OCI-LY3 (cell line): ENCODE results near the gene CYP8B1.

ENCODE experiments used
- H2AFZ ChIP-seq: fragments of 200-600, 300-600 bp; shearing (Covaris generic); 2 replicates; pipeline ENCODE4 v1.6.0; 2014; ENCODE audit warnings: antibody characterized with exemption, low read depth, low read length
- H3K27ac ChIP-seq: fragments of 200-600, 300-600 bp; sonication (generic); 2 replicates; pipeline ENCODE4 v1.5.1; 2014; ENCODE audit warnings: mild to moderate bottlenecking, low read length, moderate library complexity, mixed read lengths
- H3K27me3 ChIP-seq: fragments of 200-600, 300-600 bp; sonication (generic); 2 replicates; pipeline ENCODE4 v1.6.1; 2014; ENCODE audit warnings: low read depth, low read length, mixed read lengths
- H3K36me3 ChIP-seq: fragments of 200-600, 300-600 bp; sonication (generic); replicated peaks from 2 replicates; pipeline ENCODE3; 2014; ENCODE audit warnings: low read depth, low read length, mixed read lengths
- H3K4me1 ChIP-seq: fragments of 300-600, 200-600 bp; sonication (generic); 2 replicates; pipeline ENCODE4 v1.6.1; 2014; ENCODE audit warnings: low read length, mixed read lengths
- H3K4me2 ChIP-seq: fragments of 200-600, 300-600 bp; sonication (generic); 2 replicates; pipeline ENCODE4 v1.6.1; 2014; ENCODE audit warnings: low read length, mixed read lengths
- H3K4me3 ChIP-seq: fragments of 300-600, 200-600 bp; sonication (generic); 2 replicates; pipeline ENCODE4 v1.5.1; 2014; ENCODE audit warnings: antibody characterized with exemption, mild to moderate bottlenecking, low read length, moderate library complexity
- H3K79me2 ChIP-seq: fragments of 300-600, 200-600 bp; shearing (Covaris generic); 2 replicates; pipeline ENCODE4 v1.6.1; 2014; ENCODE audit warnings: mild to moderate bottlenecking, low read length, mixed read lengths
- H3K9ac ChIP-seq: fragments of 300-600, 200-600 bp; shearing (Covaris generic); 2 replicates; pipeline ENCODE4 v1.6.0; 2014; ENCODE audit warnings: mild to moderate bottlenecking, low read length, moderate library complexity
- H3K9me3 ChIP-seq: fragments of 200-600, 300-600 bp; shearing (Covaris generic); 2 replicates; pipeline ENCODE4 v1.6.1; 2014; ENCODE audit warnings: low read length, mixed read lengths; ENCODE audit not compliant: insufficient read depth
- H4K20me1 ChIP-seq: fragments of 200-600, 300-600 bp; sonication (generic); 2 replicates; pipeline ENCODE4 v1.6.1; 2016; ENCODE audit warnings: low read length, mixed read lengths; ENCODE audit not compliant: insufficient read depth
- EZH2phosphoT487 ChIP-seq: fragments of 200-600 bp; shearing (Covaris generic); IDR thresholded peaks from 2 replicates; pipeline ENCODE4 v1.6.1; 2018; ENCODE audit warnings: antibody characterized with exemption, mixed run types, low read depth
- TF ChIP-seq, protein P1 (sequence below): fragments of 200-600, 300-600 bp; sonication (generic); IDR thresholded peaks from 2 replicates; pipeline ENCODE4 v1.5.1; 2014; ENCODE audit warnings: antibody characterized with exemption, low read length, low read depth

CYP8B1 gene

DNA sequence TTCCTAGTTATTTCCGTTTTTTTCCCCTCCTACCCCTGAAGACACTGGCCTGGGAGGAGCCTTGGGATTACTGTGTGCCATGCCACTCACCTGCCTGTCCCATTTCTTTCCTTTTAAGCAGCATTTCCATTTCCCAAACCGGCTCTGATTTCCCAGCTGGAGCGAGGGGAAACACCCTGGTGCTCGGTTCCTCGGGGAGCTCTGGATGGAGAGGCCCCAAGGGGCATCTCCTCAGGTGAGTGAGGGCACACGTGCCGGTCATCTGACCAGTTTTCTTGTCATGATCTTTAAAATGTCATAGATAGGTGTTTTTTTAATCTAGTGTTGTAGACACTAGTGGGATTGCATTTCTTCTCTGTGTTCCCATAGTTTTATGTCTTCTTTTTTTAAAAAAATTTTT is 33.0 kb upstream of the CYP8B1 start:
- Histone ChIP-seq H3K36me3 (no peaks in the 10 kb centered on the region), H2AFZ (no peak overlapping the region), H3K9me3 (0 out of 2 replicates have a peak, but pooled peaks cover 2% of the 10 kb centered on the region), H4K20me1 (no peaks in the 10 kb centered on the region), H3K4me2 (no peak overlapping the region), H3K27ac (no peak overlapping the region), H3K4me1 (peaks cover 10% of the 10 kb centered on the region), H3K9ac (no peak overlapping the region), H3K27me3 (peaks cover under 1% of the 10 kb centered on the region; the same call in 1 of the 2 replicates), H3K79me2 (no peaks in the 10 kb centered on the region), H3K4me3 (no peak overlapping the region)
- TF ChIP-seq, protein P1, sequence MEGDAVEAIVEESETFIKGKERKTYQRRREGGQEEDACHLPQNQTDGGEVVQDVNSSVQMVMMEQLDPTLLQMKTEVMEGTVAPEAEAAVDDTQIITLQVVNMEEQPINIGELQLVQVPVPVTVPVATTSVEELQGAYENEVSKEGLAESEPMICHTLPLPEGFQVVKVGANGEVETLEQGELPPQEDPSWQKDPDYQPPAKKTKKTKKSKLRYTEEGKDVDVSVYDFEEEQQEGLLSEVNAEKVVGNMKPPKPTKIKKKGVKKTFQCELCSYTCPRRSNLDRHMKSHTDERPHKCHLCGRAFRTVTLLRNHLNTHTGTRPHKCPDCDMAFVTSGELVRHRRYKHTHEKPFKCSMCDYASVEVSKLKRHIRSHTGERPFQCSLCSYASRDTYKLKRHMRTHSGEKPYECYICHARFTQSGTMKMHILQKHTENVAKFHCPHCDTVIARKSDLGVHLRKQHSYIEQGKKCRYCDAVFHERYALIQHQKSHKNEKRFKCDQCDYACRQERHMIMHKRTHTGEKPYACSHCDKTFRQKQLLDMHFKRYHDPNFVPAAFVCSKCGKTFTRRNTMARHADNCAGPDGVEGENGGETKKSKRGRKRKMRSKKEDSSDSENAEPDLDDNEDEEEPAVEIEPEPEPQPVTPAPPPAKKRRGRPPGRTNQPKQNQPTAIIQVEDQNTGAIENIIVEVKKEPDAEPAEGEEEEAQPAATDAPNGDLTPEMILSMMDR = no peak
- no peak for TF ChIP-seq EZH2phosphoT487

DNA sequence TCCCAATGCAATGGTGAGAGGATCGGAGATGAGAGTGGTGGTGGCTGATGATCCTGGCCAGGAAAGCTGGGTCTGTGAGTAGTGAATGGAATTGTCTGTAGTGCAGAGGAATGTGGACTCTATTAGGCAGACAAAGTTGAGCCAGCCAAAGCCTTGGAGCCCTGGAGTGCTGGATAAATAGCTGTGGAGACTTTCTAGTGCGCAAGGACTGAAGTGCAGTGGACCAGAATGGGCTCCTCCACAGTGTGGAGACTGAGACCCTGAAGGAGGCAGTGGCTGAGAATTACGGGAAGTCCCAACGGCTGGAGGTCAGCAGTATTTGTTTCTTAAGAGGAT is 31.1 kb upstream of the CYP8B1 start:
- TF ChIP-seq, protein P1 = no peak
- TF ChIP-seq EZH2phosphoT487 = no peak
- Histone ChIP-seq H3K9ac (no peak overlapping the region), H4K20me1 (no peaks in the 10 kb centered on the region), H3K27ac (no peak overlapping the region), H3K36me3 (no peaks in the 10 kb centered on the region), H3K4me1 (peaks cover 10% of the 10 kb centered on the region), H3K4me3 (no peak overlapping the region), H3K4me2 (no peak overlapping the region; the same call in 1 of the 2 replicates), H3K27me3 (peaks cover 13% of the 10 kb centered on the region), H3K9me3 (no peaks in the 10 kb centered on the region), H2AFZ (no peak overlapping the region), H3K79me2 (no peaks in the 10 kb centered on the region)

DNA sequence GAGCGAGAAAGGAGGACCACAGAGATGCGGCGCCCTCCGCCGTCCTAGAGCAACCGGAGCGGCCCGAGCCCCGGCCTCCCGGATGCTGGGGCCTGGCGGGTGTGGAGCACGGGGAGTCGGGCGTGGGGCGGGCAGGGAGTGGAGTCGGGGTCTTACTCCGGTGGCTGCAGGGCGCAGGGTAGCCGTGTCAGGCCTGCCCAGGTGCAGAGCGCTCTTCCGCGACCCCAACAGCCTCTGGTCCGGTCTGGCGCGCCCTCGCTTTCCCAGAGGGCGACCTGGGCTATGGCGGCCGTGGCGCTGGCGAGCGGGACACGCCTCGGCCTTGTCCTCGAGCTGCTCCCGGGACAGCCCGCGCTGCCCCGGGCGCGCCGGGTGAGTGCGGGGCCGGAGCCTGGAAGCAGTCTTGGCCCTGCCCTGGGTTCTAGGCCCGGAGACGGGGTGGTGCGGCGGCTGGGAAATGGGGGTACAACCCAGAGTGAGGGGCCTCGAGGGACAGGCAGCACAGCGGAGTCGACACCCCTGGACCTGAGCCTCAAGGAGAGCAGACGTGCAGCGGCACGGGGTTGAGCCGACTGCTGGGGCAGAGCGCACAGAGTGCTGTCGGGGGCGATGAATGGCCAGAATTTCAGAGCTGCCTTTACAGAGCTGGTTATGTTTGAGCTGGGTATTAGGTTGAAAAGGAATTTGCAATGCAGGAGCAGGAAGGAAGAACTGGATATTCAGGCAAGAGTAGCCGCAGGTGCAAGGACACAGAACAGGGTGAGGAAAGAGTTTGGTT is 30.6 kb upstream of the CYP8B1 start, which contains the start of gene ZNF662:
ZNF662 (plus strand) TSS at position 73 of the 778 bp plus-strand sequence. CDS start 1,973 bp downstream, outside the sequence.
- Histone ChIP-seq H2AFZ (no peak within 1 kb of the TSS), H3K9me3 (no peaks in the 10 kb centered on the region), H4K20me1 (no peaks in the 10 kb centered on the region), H3K9ac (no peak within 1 kb of the TSS), H3K4me3 (no peak within 1 kb of the TSS), H3K27me3 (peaks cover 15% of the 10 kb centered on the region), H3K79me2 (no peaks in the 10 kb centered on the region), H3K36me3 (no peaks in the 10 kb centered on the region), H3K4me2 (no peak within 1 kb of the TSS), H3K27ac (no peak within 1 kb of the TSS), H3K4me1 (peaks cover 10% of the 10 kb centered on the region)
- TF ChIP-seq, protein P1 = no peak
- TF ChIP-seq EZH2phosphoT487 = no peak

- Histone ChIP-seq H3K4me1 (peaks cover 10% of the 10 kb centered on the region), H4K20me1 (no peaks in the 10 kb centered on the region), H3K4me3 (no peak overlapping the region), H3K79me2 (no peaks in the 10 kb centered on the region), H3K9ac (no peak overlapping the region), H3K36me3 (no peaks in the 10 kb centered on the region), H2AFZ (no peak overlapping the region), H3K27me3 (peaks cover 15% of the 10 kb centered on the region), H3K4me2 (no peak overlapping the region), H3K9me3 (no peaks in the 10 kb centered on the region), H3K27ac (no peak overlapping the region)
- TF ChIP-seq EZH2phosphoT487 = no peak
- TF ChIP-seq, protein P1 = no peak
These were observed 30.0 kb upstream of the CYP8B1 start for GRCh38 chr3:42905740-42906069.
